ENCODE data around the gene SLC38A6. TPM values are rescaled to one million over a fixed set of nuclear protein-coding genes. Genes with fewer than 3 reads are reported as not detected.

SLC38A6 gene
- total and polyA plus RNA-seq, 2 experiments from 2014 or later = 17.0 to 26.0 TPM

- no peak overlapping the region for H3K27ac ChIP-seq
- no peaks in the 10 kb centered on the region for H3K9me3 ChIP-seq (ENCODE audit: low read depth)
- H3K9me2 ChIP-seq (replicated peaks; ENCODE audit: insufficient read depth) = no peaks in the 10 kb centered on the region
- no peak for DNase-seq (ENCODE audit: low spot score)
- TF ChIP-seq EZH2phosphoT487 (IDR thresholded peaks at IDR 0.05; ENCODE audit: low read depth, severe bottlenecking, unreplicated experiment) = no peak
- no peak for TF ChIP-seq CTCF (IDR thresholded peaks at IDR 0.05; ENCODE audit: poor library complexity)
- no peak for TF ChIP-seq EZH2 (IDR thresholded peaks at IDR 0.05; ENCODE audit: borderline replicate concordance)
- no peak overlapping the region for H2AFZ ChIP-seq
- no peaks in the 10 kb centered on the region for H4K20me1 ChIP-seq (ENCODE audit: insufficient read depth, poor library complexity, severe bottlenecking)
- H3K4me3 ChIP-seq = no peak overlapping the region
- no peaks in the 10 kb centered on the region for H3K79me2 ChIP-seq
- H3K27me3 ChIP-seq = no peaks in the 10 kb centered on the region
- 94% methylated on average over 2 of the region's 2 CpGs for WGBS (ENCODE audit: low lambda C conversion rate, missing lambda C conversion rate)
- H3K4me1 ChIP-seq (ENCODE audit: insufficient read depth) = no peaks in the 10 kb centered on the region
- no peak overlapping the region for H3K4me2 ChIP-seq
- no peaks in the 10 kb centered on the region for H3K36me3 ChIP-seq (replicated peaks; ENCODE audit: insufficient read depth, low read depth)
Measured at GRCh38 chr14:61026526-61026925, 45.5 kb downstream of the SLC38A6 start.

- Histone ChIP-seq H2AFZ (no peak overlapping the region), H4K20me1 (ENCODE audit: insufficient read depth, poor library complexity, severe bottlenecking) (no peaks in the 10 kb centered on the region), H3K4me2 (no peak overlapping the region), H3K4me3 (no peak overlapping the region), H3K27me3 (no peaks in the 10 kb centered on the region), H3K79me2 (no peaks in the 10 kb centered on the region), H3K4me1 (ENCODE audit: insufficient read depth) (no peaks in the 10 kb centered on the region), H3K27ac (no peak overlapping the region), H3K36me3 (replicated peaks; ENCODE audit: insufficient read depth, low read depth) (no peaks in the 10 kb centered on the region), H3K9me3 (ENCODE audit: low read depth) (no peaks in the 10 kb centered on the region), H3K9me2 (replicated peaks; ENCODE audit: insufficient read depth) (no peaks in the 10 kb centered on the region)
- DNase-seq (ENCODE audit: low spot score) = no peak
- TF ChIP-seq EZH2 (IDR thresholded peaks at IDR 0.05; ENCODE audit: borderline replicate concordance) (no peak), EZH2phosphoT487 (IDR thresholded peaks at IDR 0.05; ENCODE audit: low read depth, severe bottlenecking, unreplicated experiment) (no peak), CTCF (IDR thresholded peaks at IDR 0.05; ENCODE audit: poor library complexity) (no peak)
Measured at GRCh38 chr14:61031026-61031425, 50.0 kb downstream of the SLC38A6 start.

DNA sequence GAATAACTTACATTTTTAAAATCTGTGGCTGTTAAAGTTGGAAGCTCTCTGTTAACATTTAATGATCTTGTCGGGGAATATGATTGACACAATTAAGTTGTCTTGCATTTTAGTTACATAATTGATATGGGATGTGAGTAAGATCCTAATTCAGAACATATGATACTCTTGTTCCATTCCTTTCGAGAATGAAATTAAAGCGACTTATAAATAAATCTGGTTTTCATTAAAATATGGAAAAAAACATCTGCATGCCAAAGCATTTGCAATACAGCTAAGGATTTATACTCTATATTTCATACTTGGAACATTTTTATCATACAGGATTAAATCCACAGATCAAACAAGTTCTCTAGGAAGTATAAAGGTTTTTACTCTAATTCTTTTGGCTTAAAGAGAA, 52.0 kb downstream of the SLC38A6 start:
- H3K9me3 ChIP-seq (ENCODE audit: low read depth) = no peaks in the 10 kb centered on the region
- H4K20me1 ChIP-seq (ENCODE audit: insufficient read depth, poor library complexity, severe bottlenecking) = no peaks in the 10 kb centered on the region
- H3K4me1 ChIP-seq (ENCODE audit: insufficient read depth) = no peaks in the 10 kb centered on the region
- no peak overlapping the region for H2AFZ ChIP-seq
- H3K79me2 ChIP-seq = no peaks in the 10 kb centered on the region
- no peak for DNase-seq (ENCODE audit: low spot score)
- H3K27ac ChIP-seq = no peak overlapping the region
- no peaks in the 10 kb centered on the region for H3K36me3 ChIP-seq (replicated peaks; ENCODE audit: insufficient read depth, low read depth)
- no peaks in the 10 kb centered on the region for H3K9me2 ChIP-seq (replicated peaks; ENCODE audit: insufficient read depth)
- no peak overlapping the region for H3K4me2 ChIP-seq
- WGBS (ENCODE audit: low lambda C conversion rate, missing lambda C conversion rate) = 62% methylated on average over 3 of the region's 3 CpGs
- no peak overlapping the region for H3K4me3 ChIP-seq
- no peak for TF ChIP-seq EZH2 (IDR thresholded peaks at IDR 0.05; ENCODE audit: borderline replicate concordance)
- no peaks in the 10 kb centered on the region for H3K27me3 ChIP-seq

GRCh38 chr14:61033855-61034254, 52.8 kb downstream of the SLC38A6 start:
- Histone ChIP-seq H3K79me2 (no peaks in the 10 kb centered on the region), H3K4me1 (ENCODE audit: insufficient read depth) (no peaks in the 10 kb centered on the region), H2AFZ (no peak overlapping the region), H3K4me2 (no peak overlapping the region), H3K9me2 (replicated peaks; ENCODE audit: insufficient read depth) (no peaks in the 10 kb centered on the region), H3K27me3 (no peaks in the 10 kb centered on the region), H3K36me3 (replicated peaks; ENCODE audit: insufficient read depth, low read depth) (no peaks in the 10 kb centered on the region), H3K27ac (no peak overlapping the region), H3K9me3 (ENCODE audit: low read depth) (no peaks in the 10 kb centered on the region), H3K4me3 (no peak overlapping the region), H4K20me1 (ENCODE audit: insufficient read depth, poor library complexity, severe bottlenecking) (no peaks in the 10 kb centered on the region)
- no peak for DNase-seq (ENCODE audit: low spot score)
- TF ChIP-seq EZH2phosphoT487 (IDR thresholded peaks at IDR 0.05; ENCODE audit: low read depth, severe bottlenecking, unreplicated experiment) (no peak), EZH2 (IDR thresholded peaks at IDR 0.05; ENCODE audit: borderline replicate concordance) (no peak), CTCF (IDR thresholded peaks at IDR 0.05; ENCODE audit: poor library complexity) (no peak)
